Activated naive CD4-positive, alpha-beta T cell treated with anti-CD3 and anti-CD28 coated beads, Interleukin-2, amount 10 ng/mL, durations not matched to agents 7 days and 5 days (primary cell): ENCODE results near the gene FAM151B.
"Not testable (repeated sequence)": the region's sequence is repeated elsewhere in the genome, so short reads cannot be mapped to it uniquely, and the experiment has no call there.

Experiments
- CTCF ChIA-PET: fragments of 350-600 bp; sonication (Branson Sonifier 250); formaldehyde crosslinking; loops from one replicate; lab custom pipeline; 2021; ENCODE audit warnings: antibody characterized with exemption; lab: Charles Lee
- DNase-seq: peaks from one replicate; pipeline ENCODE4 v3.0.0-alpha.2; 2020
- H3K27ac Mint-ChIP-seq: one replicate; pipeline ENCODE4 v1.8.0; 2021; ENCODE audit warnings: mild to moderate bottlenecking, moderate library complexity, mixed read lengths
- H3K27me3 Mint-ChIP-seq: one replicate; pipeline ENCODE4 v1.8.0; 2021; ENCODE audit warnings: mild to moderate bottlenecking, mixed read lengths
- H3K36me3 Mint-ChIP-seq: one replicate; pipeline ENCODE4 v1.8.0; 2021; ENCODE audit warnings: mixed read lengths
- H3K4me1 Mint-ChIP-seq: one replicate; pipeline ENCODE4 v1.8.0; 2021; ENCODE audit warnings: mixed read lengths
- H3K4me3 Mint-ChIP-seq: one replicate; pipeline ENCODE4 v1.8.0; 2021; ENCODE audit warnings: mild to moderate bottlenecking, moderate library complexity, mixed read lengths
- H3K9me3 Mint-ChIP-seq: one replicate; pipeline ENCODE4 v1.8.0; 2021; ENCODE audit warnings: mixed read lengths

The FAM151B gene

GRCh38 chr5:80487829-80488721, at the start of gene FAM151B:
Gene FAM151B, plus strand, starts transcription at chr5:80488100. Its CDS starts 24 bp downstream, at chr5:80488124.
- peaks cover 20% of the 10 kb centered on the region for H3K4me1 Mint-ChIP-seq
- H3K27me3 Mint-ChIP-seq, result peaks cover 24% of the 10 kb centered on the region
- no peaks in the 10 kb centered on the region for H3K9me3 Mint-ChIP-seq
- H3K27ac Mint-ChIP-seq, result no peak within 1 kb of the TSS
- H3K36me3 Mint-ChIP-seq, result peaks cover 2% of the 10 kb centered on the region
- DNase-seq, result peak; percentile 82
- CTCF ChIA-PET, result no interaction called here
- H3K4me3 Mint-ChIP-seq, result peak within 1 kb of the TSS; percentile 71

DNA sequence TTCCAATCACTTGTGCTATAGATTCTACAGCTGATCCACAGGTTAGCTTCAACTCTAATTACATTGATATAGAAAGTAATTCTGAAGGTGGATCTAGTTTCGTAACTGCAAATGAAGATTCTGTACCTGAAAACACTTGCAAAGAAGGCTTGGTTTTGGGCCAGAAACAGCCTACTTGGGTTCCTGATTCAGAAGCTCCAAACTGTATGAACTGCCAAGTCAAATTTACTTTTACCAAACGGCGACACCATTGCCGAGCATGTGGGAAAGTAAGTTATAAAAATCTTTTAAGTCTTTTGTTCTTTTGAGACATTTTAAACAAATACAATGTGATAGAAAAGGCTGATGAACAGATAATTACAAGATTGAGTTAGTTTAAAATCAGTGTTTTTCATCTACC, 49.2 kb upstream of the FAM151B start:
- H3K4me1 Mint-ChIP-seq, result no peaks in the 10 kb centered on the region
- H3K9me3 Mint-ChIP-seq, result no peaks in the 10 kb centered on the region
- no peaks in the 10 kb centered on the region for H3K27me3 Mint-ChIP-seq
- H3K36me3 Mint-ChIP-seq, result peaks cover 4% of the 10 kb centered on the region
- DNase-seq, result no peak
- CTCF ChIA-PET, result no interaction called here
- H3K27ac Mint-ChIP-seq, result no peak overlapping the region
- no peak overlapping the region for H3K4me3 Mint-ChIP-seq

DNA sequence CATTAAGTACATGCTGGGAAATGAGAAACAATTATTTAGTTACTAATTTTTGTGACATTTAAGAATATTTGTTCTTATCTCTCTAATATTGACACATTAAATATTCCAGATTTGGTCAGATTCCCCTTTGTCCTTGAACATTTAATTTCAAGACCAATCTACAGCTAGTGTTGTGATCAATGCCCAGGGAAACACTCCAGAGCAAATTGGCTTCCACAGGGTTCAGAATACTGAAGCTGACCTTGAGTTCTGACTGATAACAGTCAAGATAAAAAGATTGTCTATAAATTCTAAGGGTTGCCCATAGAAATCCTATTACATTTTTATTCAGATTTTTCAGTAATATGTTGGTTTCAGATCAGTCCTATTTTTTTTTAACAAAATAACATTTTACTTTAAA, 48.7 kb upstream of the FAM151B start:
- Mint-ChIP-seq H3K27ac (no peak overlapping the region), H3K27me3 (no peaks in the 10 kb centered on the region), H3K4me3 (no peak overlapping the region), H3K4me1 (no peaks in the 10 kb centered on the region), H3K36me3 (peaks cover 4% of the 10 kb centered on the region), H3K9me3 (no peaks in the 10 kb centered on the region)
- DNase-seq, result no peak
- CTCF ChIA-PET, result no interaction called here

DNA sequence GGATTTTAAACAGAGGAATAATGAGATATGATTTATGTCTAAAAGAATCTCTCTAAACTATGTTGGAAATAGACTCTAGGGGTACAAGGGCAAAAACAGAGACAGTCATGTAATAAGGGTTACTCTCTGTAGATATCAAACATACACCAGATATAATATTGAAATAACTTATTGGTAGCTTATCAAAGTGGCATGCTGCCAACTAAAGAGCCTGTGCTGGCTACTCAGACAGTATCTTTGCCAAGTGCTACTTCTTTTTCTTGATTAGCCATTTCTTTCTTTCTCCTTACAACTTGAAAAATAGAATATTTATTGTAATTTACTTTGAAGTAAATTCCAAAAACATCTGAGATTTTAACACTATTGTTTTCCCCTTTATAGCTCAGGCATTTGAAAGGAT, 45.2 kb upstream of the FAM151B start:
- CTCF ChIA-PET, result interaction anchor here (2.0 kb wide), 1 partner anchor 38 kb away, joined by 6 read pairs; no protein-coding TSS in a partner anchor

DNA sequence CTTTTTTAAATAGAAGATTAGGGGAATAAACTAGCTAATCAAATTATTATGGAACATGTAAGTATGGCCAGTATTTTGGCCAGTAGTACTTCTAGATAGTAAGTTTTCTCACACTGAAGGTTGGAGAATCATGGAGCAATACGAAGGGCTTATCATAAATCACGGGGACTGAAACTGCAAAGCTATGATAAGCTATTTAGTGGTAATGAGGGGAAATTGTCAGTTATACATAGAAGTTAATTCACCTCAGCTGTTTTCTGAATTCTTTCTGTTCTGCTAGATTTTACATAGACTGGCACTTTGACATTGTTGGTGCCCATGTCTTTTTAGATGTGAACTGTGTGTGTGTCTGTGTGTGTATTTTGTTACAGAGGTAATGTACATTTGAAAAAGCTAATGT, 34.5 kb upstream of the FAM151B start:
- DNase-seq, result no peak
- no peaks in the 10 kb centered on the region for H3K27me3 Mint-ChIP-seq
- CTCF ChIA-PET, result interaction anchor here (1.2 kb wide), 1 partner anchor 36 kb away, joined by 3 read pairs; no protein-coding TSS in a partner anchor
- H3K4me3 Mint-ChIP-seq, result no peak overlapping the region
- H3K27ac Mint-ChIP-seq, result no peak overlapping the region
- peaks cover 16% of the 10 kb centered on the region for H3K36me3 Mint-ChIP-seq
- H3K4me1 Mint-ChIP-seq, result no peaks in the 10 kb centered on the region
- no peaks in the 10 kb centered on the region for H3K9me3 Mint-ChIP-seq

More for the DNA sequence above, 45.2 kb upstream of the FAM151B start:
- Mint-ChIP-seq H3K27ac (no peak overlapping the region), H3K27me3 (no peaks in the 10 kb centered on the region), H3K4me1 (no peaks in the 10 kb centered on the region), H3K9me3 (no peaks in the 10 kb centered on the region), H3K4me3 (no peak overlapping the region), H3K36me3 (no peaks in the 10 kb centered on the region)
- DNase-seq, result no peak

DNA sequence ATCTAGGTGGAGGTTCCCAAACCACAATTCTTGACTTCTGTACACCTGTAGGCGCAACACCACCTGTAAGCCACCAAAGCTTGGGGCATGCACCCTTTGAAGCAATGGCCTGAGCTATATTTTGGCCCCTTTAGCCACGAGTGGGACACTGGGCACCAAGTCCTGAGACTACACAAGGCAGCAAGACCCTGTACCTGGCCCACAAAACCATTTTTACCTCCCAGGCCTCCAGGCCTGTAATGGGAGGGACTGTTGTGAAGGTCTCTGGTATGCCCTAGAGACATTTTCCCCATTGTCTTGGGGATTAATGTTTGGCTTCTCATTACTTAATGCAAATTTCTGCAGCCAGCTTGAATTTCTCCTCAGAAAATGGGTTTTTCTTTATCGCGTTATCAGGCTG, 24.6 kb upstream of the FAM151B start:
- Mint-ChIP-seq H3K27me3 (no peaks in the 10 kb centered on the region), H3K27ac (no peak overlapping the region), H3K9me3 (peaks cover 20% of the 10 kb centered on the region), H3K4me3 (no peak overlapping the region), H3K36me3 (peaks cover 36% of the 10 kb centered on the region), H3K4me1 (no peaks in the 10 kb centered on the region)
- CTCF ChIA-PET, result no interaction called here
- no peak for DNase-seq

DNA sequence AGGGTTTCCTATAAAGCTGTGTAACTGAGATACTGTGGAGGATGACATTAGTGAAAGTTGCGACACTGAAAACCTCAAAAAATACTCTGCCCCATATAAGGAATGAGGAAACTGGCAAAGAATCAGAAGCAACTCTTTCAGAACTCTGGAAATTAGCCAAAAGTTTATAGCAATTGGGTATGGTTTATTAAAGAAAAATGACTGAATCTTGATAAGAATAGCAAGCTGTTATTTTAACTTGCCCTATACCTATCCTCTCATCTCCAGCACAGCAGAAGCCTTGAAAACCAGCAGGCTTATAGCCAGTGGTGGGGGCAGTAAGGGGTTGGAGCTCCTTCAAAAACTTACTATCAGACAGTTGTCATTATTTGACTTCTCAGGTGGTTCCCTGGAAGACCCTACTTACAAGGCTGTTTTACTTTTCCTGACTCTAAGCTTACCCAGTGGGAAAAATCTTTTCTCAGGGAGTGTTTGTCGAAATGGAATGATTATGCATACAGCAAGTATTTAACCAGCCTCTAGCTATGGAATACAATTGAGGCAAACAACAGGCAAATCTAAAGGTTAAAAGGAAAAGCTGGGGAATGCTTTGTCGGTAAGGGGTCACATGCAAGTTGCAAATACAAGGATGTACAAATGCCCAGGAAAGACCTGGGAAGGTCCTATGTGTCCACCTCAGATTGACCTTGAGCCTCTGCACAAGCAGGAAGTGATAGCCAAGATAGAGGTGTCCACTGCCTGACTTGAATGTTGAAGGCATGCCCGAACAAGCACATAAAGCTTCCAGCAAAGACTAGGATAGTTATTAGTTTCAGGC, 21.0 kb upstream of the FAM151B start:
- Mint-ChIP-seq H3K4me1 (no peaks in the 10 kb centered on the region), H3K27me3 (no peaks in the 10 kb centered on the region), H3K36me3 (peaks cover 44% of the 10 kb centered on the region), H3K4me3 (no peak overlapping the region), H3K27ac (no peak overlapping the region), H3K9me3 (peaks cover 32% of the 10 kb centered on the region)
- CTCF ChIA-PET, result no interaction called here
- no peak for DNase-seq

DNA sequence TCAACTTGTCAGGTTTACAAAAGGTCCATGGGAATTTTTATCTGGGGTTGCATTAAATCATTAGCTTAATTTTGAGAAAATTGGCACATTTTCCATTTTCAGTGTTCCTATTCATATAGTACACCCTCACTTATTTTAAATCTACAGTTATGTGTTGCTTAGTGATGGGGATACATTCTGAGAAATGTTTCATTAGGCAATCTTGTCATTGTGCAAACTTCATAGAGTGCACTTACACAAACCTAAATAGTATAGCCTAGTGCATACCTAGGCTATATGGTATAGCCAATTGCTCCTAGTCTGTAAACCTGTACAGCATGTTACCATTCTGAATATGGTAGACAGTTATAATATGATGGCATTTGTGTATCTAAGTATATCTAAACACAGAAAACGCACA, 19.8 kb upstream of the FAM151B start:
- Mint-ChIP-seq H3K4me3 (no peak overlapping the region), H3K9me3 (peaks cover 22% of the 10 kb centered on the region), H3K36me3 (peaks cover 35% of the 10 kb centered on the region), H3K27me3 (no peaks in the 10 kb centered on the region), H3K27ac (no peak overlapping the region), H3K4me1 (no peaks in the 10 kb centered on the region)
- CTCF ChIA-PET, result no interaction called here
- DNase-seq, result no peak

DNA sequence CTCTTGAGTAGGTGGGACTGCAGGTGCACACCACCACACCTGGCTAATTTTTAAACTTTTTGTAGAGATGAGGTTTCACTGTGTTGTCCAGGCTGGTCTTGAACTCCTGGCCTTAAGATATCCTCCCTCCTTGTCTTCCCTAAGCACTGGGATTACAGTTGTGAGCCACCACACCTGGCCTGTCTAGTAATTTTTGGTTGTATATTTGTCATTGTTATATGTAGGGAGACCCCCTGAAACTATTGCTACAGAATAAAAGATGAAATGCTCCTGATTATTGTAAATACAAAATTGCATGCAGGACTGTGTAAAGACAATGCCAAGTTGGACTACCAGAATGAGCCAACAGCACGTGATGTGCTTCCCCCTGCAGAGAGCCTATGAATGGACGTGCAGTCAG, 17.3 kb upstream of the FAM151B start:
- H3K27ac Mint-ChIP-seq, DNase-seq, H3K27me3 Mint-ChIP-seq, CTCF ChIA-PET, H3K4me1 Mint-ChIP-seq, H3K4me3 Mint-ChIP-seq: not testable (repeated sequence)
- H3K36me3 Mint-ChIP-seq, result peaks cover 33% of the 10 kb centered on the region
- peaks cover 14% of the 10 kb centered on the region for H3K9me3 Mint-ChIP-seq

DNA sequence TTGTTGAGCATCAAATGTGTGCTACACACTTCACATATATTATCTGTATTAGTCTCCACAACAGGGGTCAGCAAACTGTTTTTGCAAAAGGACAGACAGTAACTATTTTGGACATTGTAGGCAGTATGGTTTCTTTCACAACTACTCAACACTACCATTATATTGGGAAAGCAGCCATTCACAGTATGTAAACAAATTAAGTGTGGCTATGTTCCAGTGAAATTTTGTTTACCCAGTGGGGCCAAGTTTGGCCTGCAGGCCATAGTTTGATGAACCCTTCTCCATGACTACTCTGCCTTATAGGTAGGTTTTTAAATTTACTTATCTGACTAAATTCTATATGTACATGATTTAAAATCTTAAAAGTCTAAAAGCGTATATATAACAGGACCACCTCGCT, 13.0 kb upstream of the FAM151B start:
- Mint-ChIP-seq H3K27me3 (no peaks in the 10 kb centered on the region), H3K27ac (no peak overlapping the region), H3K4me1 (no peaks in the 10 kb centered on the region), H3K36me3 (peaks cover 24% of the 10 kb centered on the region), H3K9me3 (peaks cover 10% of the 10 kb centered on the region), H3K4me3 (no peak overlapping the region)
- DNase-seq, result no peak
- CTCF ChIA-PET, result no interaction called here

DNA sequence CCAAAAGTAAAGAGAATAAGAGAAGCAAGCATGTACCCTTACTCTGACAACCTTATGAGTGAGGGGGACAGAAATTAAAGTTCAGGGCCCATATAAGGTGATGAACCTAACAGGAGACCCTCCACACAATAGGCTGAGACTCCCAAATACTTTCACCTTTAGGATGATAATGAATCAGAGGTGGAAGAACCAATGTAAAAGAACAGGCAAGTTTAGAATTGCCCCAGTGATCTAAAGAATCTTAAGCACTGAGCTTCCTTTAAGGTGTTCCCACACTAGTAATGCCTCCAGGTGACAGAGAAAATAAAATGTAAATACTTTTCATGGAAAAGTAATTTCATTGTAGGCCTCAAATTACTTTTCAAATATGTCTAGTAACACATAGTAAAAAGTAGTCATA, 8.2 kb upstream of the FAM151B start:
- DNase-seq, result no peak
- Mint-ChIP-seq H3K4me3 (no peak overlapping the region), H3K27ac (no peak overlapping the region), H3K27me3 (no peaks in the 10 kb centered on the region), H3K4me1 (peaks cover 10% of the 10 kb centered on the region), H3K36me3 (peaks cover 7% of the 10 kb centered on the region), H3K9me3 (no peaks in the 10 kb centered on the region)
- CTCF ChIA-PET, result interaction anchor here (0.8 to 2.0 kb wide), 3 partner anchors 37 to 830 kb away, joined by 3 to 6 read pairs (median 4); no protein-coding TSS in a partner anchor

DNA sequence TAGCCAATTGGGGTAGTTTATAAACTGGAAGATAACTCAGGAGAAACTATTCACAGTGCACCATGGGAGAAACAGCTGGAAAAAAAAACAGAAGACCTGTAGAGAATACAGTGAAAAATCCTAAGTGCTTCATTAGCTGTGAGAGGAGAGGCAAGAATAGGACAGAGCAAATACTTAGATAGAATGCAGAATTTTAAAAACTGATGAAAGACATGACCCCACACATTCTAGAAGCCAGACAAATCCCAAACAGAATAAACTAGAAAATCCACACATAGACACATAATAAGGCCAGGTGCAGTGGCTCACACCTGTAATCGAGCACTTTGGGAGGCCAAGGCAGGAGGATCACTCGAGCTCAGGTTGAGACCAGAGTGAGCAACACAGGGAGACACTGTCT, 7.5 kb upstream of the FAM151B start:
- no peaks in the 10 kb centered on the region for H3K9me3 Mint-ChIP-seq
- CTCF ChIA-PET, result interaction anchor here (0.6 to 3.5 kb wide), 7 partner anchors 12 to 820 kb away, joined by 3 to 26 read pairs (median 4); no protein-coding TSS in a partner anchor
- no peak for DNase-seq
- H3K36me3 Mint-ChIP-seq, result peaks cover 4% of the 10 kb centered on the region
- H3K4me1 Mint-ChIP-seq, result peaks cover 10% of the 10 kb centered on the region
- no peaks in the 10 kb centered on the region for H3K27me3 Mint-ChIP-seq
- H3K4me3 Mint-ChIP-seq, result no peak overlapping the region
- H3K27ac Mint-ChIP-seq, result no peak overlapping the region

- H3K9me3 Mint-ChIP-seq, result no peaks in the 10 kb centered on the region
- no peaks in the 10 kb centered on the region for H3K27me3 Mint-ChIP-seq
- H3K27ac Mint-ChIP-seq, result no peak overlapping the region
- H3K4me1 Mint-ChIP-seq, result peaks cover 10% of the 10 kb centered on the region
- no peak overlapping the region for H3K4me3 Mint-ChIP-seq
- H3K36me3 Mint-ChIP-seq, result peaks cover 3% of the 10 kb centered on the region
- CTCF ChIA-PET, result interaction anchor here (1.1 to 3.5 kb wide), 8 partner anchors 38 to 819 kb away, joined by 3 to 26 read pairs (median 4); no protein-coding TSS in a partner anchor
- DNase-seq, result peak; percentile 67
Measured at GRCh38 chr5:80481019-80481893, 6.6 kb upstream of the FAM151B start.
